Heart right ventricle (tissue), 16 donors: Measurements from ENCODE around the gene RAD18. TPM values are rescaled to one million over a fixed set of nuclear protein-coding genes. Genes with fewer than 3 reads are reported as not detected.

Experiments used
- ATAC-seq, 8 donors: fragments of 200-7000 bp; cut with Tn5 transposase; one replicate each; pipeline ENCODE4 v1.9.1; 2020; ENCODE audit warnings: mild to moderate bottlenecking in 8 of 8, moderate library complexity in 8 of 8, moderate number of reproducible peaks in 1 of 8
- DNase-seq, 2 donors: peaks; one replicate each; pipeline ENCODE4 v3.0.0-alpha.2; 2020
- H3K27ac ChIP-seq, 10 donors: fragments of 200-600 bp; sonication (generic) in 2 of 10; one replicate each; pipeline versions ENCODE4 v1.5.0 to v1.8.0; 2020 to 2022; ENCODE audit warnings: mild to moderate bottlenecking in 3 of 10
- H3K27me3 ChIP-seq, 7 donors: fragments of 200-600 bp; one replicate each; pipeline ENCODE4 v1.8.0; 2021 to 2022; ENCODE audit warnings: mild to moderate bottlenecking in 2 of 7
- H3K36me3 ChIP-seq, 9 donors: fragments of 200-600 bp; sonication (generic) in 1 of 9; one replicate each; pipeline versions ENCODE4 v1.5.0 to v1.8.0; 2020 to 2022; ENCODE audit warnings: mild to moderate bottlenecking in 2 of 9
- H3K4me1 ChIP-seq, 9 donors: fragments of 200-600 bp; sonication (generic) in 1 of 9; one replicate each; pipeline versions ENCODE4 v1.5.0 to v1.8.0; 2020 to 2022; ENCODE audit warnings: mild to moderate bottlenecking in 4 of 9
- H3K4me3 ChIP-seq, 10 donors: fragments of 200-600 bp; sonication (generic) in 2 of 10; one replicate each; pipeline versions ENCODE4 v1.5.0 to v1.8.0; 2020 to 2022; ENCODE audit warnings: mild to moderate bottlenecking in 7 of 10, moderate library complexity in 2 of 10
- H3K9me3 ChIP-seq, 11 donors: fragments of 200-600 bp in 10 of 11; sonication (generic) in 2 of 11; one replicate each; pipeline versions ENCODE4 v1.5.0 to v1.8.0; 2013 to 2022; ENCODE audit warnings: mild to moderate bottlenecking in 2 of 11, control low read depth in 1 of 11, moderate library complexity in 1 of 11
- CTCF ChIP-seq, 9 donors: fragments of 200-600 bp; sonication (generic) in 2 of 9; IDR thresholded peaks; one replicate each; pipeline versions ENCODE4 v1.5.0 to v1.8.0; 2021 to 2022; ENCODE audit warnings: antibody characterized with exemption in 9 of 9, mild to moderate bottlenecking in 5 of 9, moderate library complexity in 1 of 9
- WGBS, 2 donors: extraction: QIAGEN DNeasy Blood & Tissue Kit; methylation state at CpG; one replicate each; pipeline ENCODE4 v1.1.7; 2013; ENCODE audit warnings: inconsistent platforms in 1 of 2; 5-methylcytosine and 5-hydroxymethylcytosine counted together
- intact Hi-C, 10 donors: fragments of 100-400 bp; cut with DNase I; formaldehyde crosslinking; loops; one replicate each; pipeline versions ENCODE4 v1.11.1 to v1.14.2; 2022
- polyA plus RNA-seq, 2 donors: library from polyadenylated mRNA; stranded (reverse); fragments of 200-250 nt; gene quantifications; one replicate each; pipeline ENCODE4 v1.2.3, GENCODE V29; 2013
- total RNA-seq, 10 donors: library from RNA; stranded (reverse); fragmentation: NEBNext Ultra II Directional in 3 of 10; extraction: Animal tissue kit (Norgen Biotek cat#: 25700) in 3 of 10; gene quantifications; one replicate each; pipeline versions ENCODE4 v1.2.1 to v1.2.4, GENCODE V29; 2021 to 2023
- donor health status: Arrhythmogenic right ventricular cardiomyopathy.
- donor health status: ischemic (EF 13 %, LVEDD 7.1; RV severe dilation, severe dysfunction).
- donor health status: healthy with polysubstance abuse.
- donor health status: DM: no; HTN: yes; CAD: no.
- donor health status: DM: no; HTN: no; CAD: no.
- donor health status: ischemic (EF 25% LVEDD 6.9; RV normal size, moderate dysfunction).
- donor health status: ischemic (EF 25% LVEDD 5.7; RV mildly dilated, moderate dysfunction).
- donor health status: healthy.
- donor health status: DM: yes; HTN: yes; CAD: no.
- donor health status: Ischemic cardiomyopathy.
- donor health status: ischemic (EF 35%, LVEDD 5.7; RV mildly dilated, moderate dysfunction).
- donor health status: nonischemic (EF 11% LVEDD 7.7; RV severe dilation, severe dysfunction).
- donor health status: DM: yes; HTN: yes; CAD: no.
- donor health status: PGD.
- donor health status: ischemic (EF 29% LVEDD 5.4; RV normal size, mild dysfunction).
- donor health status: nonischemic (EF 23%, LVEDD 6.1; RV moderate dilation, normal function).

RAD18 gene
- total and polyA plus RNA-seq, 12 donors = 0.97 to 4.6 (median 2.8) TPM

DNA sequence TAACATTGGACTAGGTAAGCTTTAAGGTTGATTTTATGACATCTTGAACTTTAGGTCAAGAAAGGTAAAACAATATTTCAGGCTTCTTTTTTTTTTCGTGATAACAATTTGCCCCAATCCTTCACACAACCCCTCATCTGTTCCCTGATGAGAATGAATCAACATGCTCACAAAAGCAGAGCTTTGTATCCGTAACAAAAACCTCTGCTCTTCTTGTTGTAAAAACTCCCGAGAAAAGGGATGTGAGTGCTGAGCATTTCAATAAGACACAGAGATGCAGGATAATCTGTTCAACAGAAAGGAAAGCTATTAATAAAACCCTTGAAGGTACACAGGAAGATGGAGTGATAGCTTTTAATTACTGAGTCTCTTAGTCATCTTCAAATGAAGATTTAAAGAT lies 94.3 kb downstream of the RAD18 start:
- Histone ChIP-seq H3K27me3 (no peaks in the 10 kb centered on the region), H3K27ac (no peak overlapping the region), H3K4me3 (no peak overlapping the region), H3K4me1 (no peaks in the 10 kb centered on the region), H3K9me3 (no peaks in the 10 kb centered on the region), H3K36me3 (no peaks in the 10 kb centered on the region)
- intact Hi-C loops = no loop called here
- TF ChIP-seq CTCF (IDR thresholded peaks at IDR 0.05) = no peak
- 76 to 78% methylated on average over 3 of the region's 3 CpGs for WGBS, 2 donors
- DNase-seq = no peak
- ATAC-seq = no peak

DNA sequence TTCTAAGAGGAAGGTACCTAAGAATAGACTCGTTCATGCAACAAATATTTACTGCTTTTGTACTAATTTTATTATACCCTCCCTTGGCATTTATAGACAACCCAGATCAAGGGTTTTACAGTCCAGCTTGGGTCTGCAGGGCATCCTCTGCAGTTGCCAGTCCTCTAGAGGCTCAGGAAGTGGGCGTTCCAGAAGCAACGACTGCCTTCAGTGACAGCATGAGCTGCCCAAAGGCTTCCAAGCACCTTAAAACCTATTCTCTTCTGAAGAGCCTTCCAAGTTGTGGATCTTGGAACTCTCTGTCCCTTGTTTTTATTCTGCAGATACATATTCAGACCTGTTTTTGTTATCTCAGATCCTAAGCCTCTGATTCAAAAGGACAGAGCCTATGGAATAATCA lies 95.6 kb downstream of the RAD18 start:
- ATAC-seq (no peak), DNase-seq (no peak)
- intact Hi-C loops = no loop called here
- no peak overlapping the region for H3K4me3 ChIP-seq
- WGBS, 2 donors = 70 to 81% methylated on average over 3 of the region's 3 CpGs
- H3K27me3 ChIP-seq = no peaks in the 10 kb centered on the region
- TF ChIP-seq CTCF (IDR thresholded peaks at IDR 0.05) = no peak
- H3K36me3 ChIP-seq = no peaks in the 10 kb centered on the region
- H3K27ac ChIP-seq = no peak overlapping the region
- no peaks in the 10 kb centered on the region for H3K4me1 ChIP-seq
- no peaks in the 10 kb centered on the region for H3K9me3 ChIP-seq

- Histone ChIP-seq H3K4me1 (no peaks in the 10 kb centered on the region), H3K27ac (no peak overlapping the region), H3K4me3 (no peak overlapping the region), H3K27me3 (no peaks in the 10 kb centered on the region), H3K36me3 (no peaks in the 10 kb centered on the region), H3K9me3 (no peaks in the 10 kb centered on the region)
- TF ChIP-seq CTCF (IDR thresholded peaks at IDR 0.05) = no peak
- no peak for DNase-seq
- WGBS, 2 donors = 95 to 99% methylated on average over 4 of the region's 4 CpGs
- intact Hi-C loops = no loop called here
- ATAC-seq = no peak
These were observed 97.6 kb downstream of the RAD18 start for GRCh38 chr3:8865697-8866096.

GRCh38 chr3:8864402-8865350 lies 98.6 kb downstream of the RAD18 start:
- Histone ChIP-seq H3K9me3 (no peaks in the 10 kb centered on the region), H3K27me3 (no peaks in the 10 kb centered on the region), H3K27ac (no peak overlapping the region), H3K36me3 (no peaks in the 10 kb centered on the region), H3K4me3 (no peak overlapping the region), H3K4me1 (no peaks in the 10 kb centered on the region)
- 79 to 85% methylated on average over 16 of the region's 16 CpGs for WGBS, 2 donors
- no peak for ATAC-seq
- no peak for DNase-seq
- intact Hi-C loops = no loop called here
- TF ChIP-seq CTCF (IDR thresholded peaks at IDR 0.05) = no peak
